ENCODE results near the gene LRRC8B.

DNA sequence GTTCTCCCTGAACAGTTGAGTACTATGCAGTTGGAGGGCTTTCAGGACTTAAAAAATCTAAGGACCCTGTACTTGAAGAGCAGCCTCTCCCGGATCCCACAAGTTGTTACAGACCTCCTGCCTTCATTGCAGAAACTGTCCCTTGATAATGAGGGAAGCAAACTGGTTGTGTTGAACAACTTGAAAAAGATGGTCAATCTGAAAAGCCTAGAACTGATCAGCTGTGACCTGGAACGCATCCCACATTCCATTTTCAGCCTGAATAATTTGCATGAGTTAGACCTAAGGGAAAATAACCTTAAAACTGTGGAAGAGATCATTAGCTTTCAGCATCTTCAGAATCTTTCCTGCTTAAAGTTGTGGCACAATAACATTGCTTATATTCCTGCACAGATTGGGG, 59.6 kb downstream of the LRRC8B start:
- TF ChIP-seq CTCF (conservative IDR thresholded peaks at IDR 0.05; ENCODE audit: low read length) = no peak
- no peak for TF ChIP-seq EZH2phosphoT487 (IDR thresholded peaks at IDR 0.05; ENCODE audit: borderline replicate concordance, low read depth, low read length)

Measured in OCI-LY7 (cell line).